GM12878 (cell line): Measurements from ENCODE around the gene LENEP. TPM values are rescaled to one million over a fixed set of nuclear protein-coding genes. Genes with fewer than 3 reads are reported as not detected.
A peak's percentile ranks its signal among the peaks of the same experiment; 100 is the strongest.

Experiments
- ATAC-seq: fragments of 200-7000 bp; cut with Tn5 transposase; 3 replicates; pipeline ENCODE4 v1.9.1; 2020; ENCODE audit warnings: mild to moderate bottlenecking, moderate library complexity
- BruUV-seq: library from RNA; stranded (reverse); fragments of 400-500 nt; replicated peaks from 2 replicates; lab custom pipeline; 2021; lab: Mats Ljungman, UMichigan
- CTCF ChIA-PET: fragments of 300-600 bp; sonication (Branson Sonifier 250); formaldehyde crosslinking; extraction: SDS; loops from one replicate; lab custom pipeline; 2021; ENCODE audit warnings: inconsistent platforms; lab: Yijun Ruan, JAX
- POLR2A ChIA-PET: fragments of 350-600 bp; formaldehyde crosslinking; extraction: SDS; loops from one replicate; lab custom pipeline; 2021; ENCODE audit warnings: inconsistent platforms; lab: Charles Lee
- RAD21 ChIA-PET: fragments of 300-600 bp; sonication (Branson Sonifier 250); formaldehyde crosslinking; loops from one replicate; lab custom pipeline; 2023; ENCODE audit warnings: antibody characterized with exemption; ENCODE audit not compliant: unreplicated experiment; lab: Charles Lee
- SMC1A ChIA-PET: fragments of 300-600 bp; sonication (Branson Sonifier 250); formaldehyde crosslinking; loops from one replicate; lab custom pipeline; 2023; ENCODE audit not compliant: unreplicated experiment, uncharacterized antibody; lab: Charles Lee
- DNase-seq: peaks from one replicate; pipeline ENCODE4 v3.0.0-alpha.2; 2011; ENCODE audit warnings: low read depth, low spot score
- FAIRE-seq: peaks from 3 replicates; lab custom pipeline; 2011; peaks lifted over from hg19 to GRCh38; lab: Jason Lieb, UNC
- H2AFZ ChIP-seq: 2 replicates; pipeline ENCODE4 v1.6.0; 2011; ENCODE audit warnings: low read depth, low read length, control low read depth; ENCODE audit not compliant: control insufficient read depth
- H3K27ac ChIP-seq: 2 replicates; pipeline ENCODE4 v1.5.1; 2011; ENCODE audit warnings: control low read depth; ENCODE audit not compliant: control insufficient read depth, insufficient read depth
- H3K27me3 ChIP-seq, 2 experiments: replicated peaks in 1 of 2; 2 replicates each; pipeline versions ENCODE4 v1.6.0 to v1.6.1; 2011; ENCODE audit warnings: low read length in 1 of 2; ENCODE audit not compliant: control insufficient read depth in 2 of 2, insufficient read depth in 2 of 2
- H3K36me3 ChIP-seq, 2 experiments: 2 replicates each; pipeline ENCODE4 v1.5.1; 2011; ENCODE audit warnings: low read length in 1 of 2; ENCODE audit not compliant: control insufficient read depth in 2 of 2, insufficient read depth in 2 of 2
- H3K4me1 ChIP-seq: 2 replicates; pipeline ENCODE4 v1.6.1; 2011; ENCODE audit warnings: mild to moderate bottlenecking, low read length, moderate library complexity, mixed read lengths; ENCODE audit not compliant: control insufficient read depth, insufficient read depth
- H3K4me2 ChIP-seq: 2 replicates; pipeline ENCODE4 v1.6.0; 2011; ENCODE audit warnings: control low read depth; ENCODE audit not compliant: control insufficient read depth, insufficient read depth
- H3K4me3 ChIP-seq: fragments of 200-600 bp; sonication (generic); 2 replicates; pipeline ENCODE4 v1.5.1; 2016
- H3K79me2 ChIP-seq: 2 replicates; pipeline ENCODE4 v1.6.0; 2011; ENCODE audit warnings: low read length; ENCODE audit not compliant: control insufficient read depth, insufficient read depth
- H3K9ac ChIP-seq: 2 replicates; pipeline ENCODE4 v1.8.0; 2011; ENCODE audit warnings: low read length, control low read depth, mixed read lengths; ENCODE audit not compliant: control insufficient read depth, insufficient read depth
- H3K9me3 ChIP-seq: replicated peaks from 3 replicates; pipeline ENCODE4 v1.5.1; 2011; ENCODE audit warnings: mild to moderate bottlenecking, low read length; ENCODE audit not compliant: control insufficient read depth, insufficient read depth
- H4K20me1 ChIP-seq: 2 replicates; pipeline ENCODE4 v1.6.0; 2011; ENCODE audit not compliant: control insufficient read depth, insufficient read depth
- CEBPB ChIP-seq, 2 experiments: fragments of 150-350 bp in 1 of 2; IDR thresholded peaks; 2 replicates each; pipeline ENCODE4 v1.6.1; 2012 to 2014; ENCODE audit warnings: low read depth in 2 of 2, low read length in 2 of 2, borderline replicate concordance in 1 of 2, inconsistent platforms in 1 of 2
- E4F1 ChIP-seq: fragments of 450-650 bp; IDR thresholded peaks from 2 replicates; pipeline ENCODE4 v1.6.1; 2018; ENCODE audit warnings: borderline replicate concordance, mild to moderate bottlenecking; ENCODE audit not compliant: partially characterized antibody
- HCFC1 ChIP-seq: fragments of 150-350 bp; IDR thresholded peaks from 2 replicates; pipeline ENCODE4 v1.6.1; 2014; ENCODE audit warnings: low read length
- PKNOX1 ChIP-seq: fragments of 450-650 bp; IDR thresholded peaks from 2 replicates; pipeline ENCODE4 v1.6.1; 2016; ENCODE audit warnings: mild to moderate bottlenecking
- WGBS: methylation state at CpG from one replicate; pipeline ENCODE4 v1.1.6; 2016; ENCODE audit warnings: low lambda C conversion rate; ENCODE audit not compliant: insufficient replicate concordance, insufficient coverage; ENCODE audit errors: missing lambda C conversion rate; 5-methylcytosine and 5-hydroxymethylcytosine counted together
- in situ Hi-C: fragments of 300-500 bp; cut with MboI; formaldehyde crosslinking; loops from 9 replicates; pipeline ENCODE4 v1.14.3; 2018; ENCODE audit warnings: mixed read lengths
- intact Hi-C: fragments of 100-400 bp; cut with micrococcal nuclease; formaldehyde crosslinking; loops from one replicate; pipeline ENCODE4 v1.14.2; 2022; ENCODE audit not compliant: unreplicated experiment
- polyA plus RNA-seq, 11 experiments: library from polyadenylated mRNA; depleted of rRNA in 4 of 11; unstranded in 6 of 11; stranded (reverse) in 5 of 11; fragments of >200 nt; fragmentation: Nextera tagmentation in 4 of 11; fragmentation: Illumina TruSeq in 1 of 11; extraction: Ambion mirVana in 4 of 11; extraction: Trizol in 1 of 11; gene quantifications; 1 replicate in 1 of 11; 2 replicates in 10 of 11; pipeline versions ENCODE4 v1.2.1 to v1.2.3, GENCODE V29; 2011 to 2016; ENCODE audit warnings: inconsistent platforms in 2 of 11, missing spikeins in 2 of 11, low read depth in 1 of 11
- total RNA-seq, 4 experiments: library from RNA; depleted of rRNA in 3 of 4; stranded (reverse); fragments of >200 nt in 3 of 4; fragmentation: Illumina TruSeq in 1 of 4; extraction: Trizol in 1 of 4; gene quantifications; 2 replicates each; pipeline versions ENCODE4 v1.2.1 to v1.2.3, GENCODE V29; 2013 to 2021
- TF ChIP-seq, protein P1 (sequence below): fragments of 450-650 bp; formaldehyde crosslinking; IDR thresholded peaks from 2 replicates; pipeline ENCODE4 v1.5.0; 2022; ENCODE audit warnings: mild to moderate bottlenecking, missing genetic modification characterization
- TF ChIP-seq, protein P2 (sequence below): IDR thresholded peaks from 2 replicates; pipeline ENCODE4 v1.6.1; 2011; ENCODE audit warnings: mild to moderate bottlenecking, low read depth, low read length, moderate library complexity; ENCODE audit not compliant: insufficient replicate concordance

LENEP gene
- total and polyA plus RNA-seq, 10 of the 15 experiments (the other 5 are each of a cell fraction or from before 2014, with no cell fraction given) = 0.27 to 1.1 (median 0.64) TPM; not detected in 7

DNA sequence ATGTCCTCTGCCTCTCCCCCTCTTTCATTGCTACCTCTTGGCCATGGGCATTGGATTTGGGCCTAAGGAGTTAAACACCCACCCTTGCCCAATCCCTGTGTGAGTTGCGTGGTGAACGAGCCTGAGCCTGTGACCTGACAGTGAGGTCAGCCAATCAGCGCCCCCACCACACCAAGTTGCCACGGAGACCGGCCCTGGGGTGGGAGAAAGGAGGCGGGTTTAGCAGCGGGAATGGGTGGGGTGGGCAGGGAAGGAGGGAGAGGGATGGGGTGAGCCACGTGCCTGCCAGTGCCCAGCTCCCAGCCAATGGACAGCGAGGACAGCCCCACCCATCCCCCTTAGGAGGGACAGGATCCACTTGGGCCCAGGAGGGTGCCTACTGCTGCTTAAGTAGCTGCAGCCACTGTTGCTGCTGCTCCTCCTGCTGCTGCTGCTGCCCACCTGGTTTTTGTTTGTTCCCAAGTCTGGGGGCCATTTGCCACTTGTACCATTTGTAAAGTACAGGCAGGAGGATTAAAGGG lies 18.7 kb downstream of the LENEP start:
- no peaks in the 10 kb centered on the region for H4K20me1 ChIP-seq
- no peak overlapping the region for H3K27ac ChIP-seq
- H3K4me3 ChIP-seq = no peak overlapping the region
- H3K9me3 ChIP-seq = no peaks in the 10 kb centered on the region
- ChIA-PET CTCF (interaction anchor here (1.1 to 1.2 kb wide), 2 partner anchors 33 to 50 kb away, joined by 3 to 6 read pairs; no protein-coding TSS in a partner anchor), SMC1A (interaction anchor here (1.2 kb wide), 1 partner anchor 8 kb away, joined by 3 read pairs; no protein-coding TSS in a partner anchor), POLR2A (interaction anchor here (0.7 to 1.4 kb wide), 3 partner anchors 13 to 49 kb away, joined by 3 read pairs; no protein-coding TSS in a partner anchor), RAD21 (interaction anchor here (1.1 kb wide), 1 partner anchor 13 kb away, joined by 5 read pairs; no protein-coding TSS in a partner anchor)
- peaks cover 0 to 22% of the 10 kb centered on the region in 2 experiments; a peak in 3 of 4 replicates for H3K36me3 ChIP-seq
- no peak overlapping the region for H3K9ac ChIP-seq
- DNase-seq (no peak), FAIRE-seq (no peak), ATAC-seq (no peak)
- intact Hi-C loops = no loop called here
- no TSS peak for BruUV-seq
- H3K4me1 ChIP-seq = peaks cover 41% of the 10 kb centered on the region
- 97% methylated on average over 5 of the region's 9 CpGs for WGBS
- no peak overlapping the region for H3K4me2 ChIP-seq
- no peaks in the 10 kb centered on the region for H3K27me3 ChIP-seq
- TF ChIP-seq, protein P1, sequence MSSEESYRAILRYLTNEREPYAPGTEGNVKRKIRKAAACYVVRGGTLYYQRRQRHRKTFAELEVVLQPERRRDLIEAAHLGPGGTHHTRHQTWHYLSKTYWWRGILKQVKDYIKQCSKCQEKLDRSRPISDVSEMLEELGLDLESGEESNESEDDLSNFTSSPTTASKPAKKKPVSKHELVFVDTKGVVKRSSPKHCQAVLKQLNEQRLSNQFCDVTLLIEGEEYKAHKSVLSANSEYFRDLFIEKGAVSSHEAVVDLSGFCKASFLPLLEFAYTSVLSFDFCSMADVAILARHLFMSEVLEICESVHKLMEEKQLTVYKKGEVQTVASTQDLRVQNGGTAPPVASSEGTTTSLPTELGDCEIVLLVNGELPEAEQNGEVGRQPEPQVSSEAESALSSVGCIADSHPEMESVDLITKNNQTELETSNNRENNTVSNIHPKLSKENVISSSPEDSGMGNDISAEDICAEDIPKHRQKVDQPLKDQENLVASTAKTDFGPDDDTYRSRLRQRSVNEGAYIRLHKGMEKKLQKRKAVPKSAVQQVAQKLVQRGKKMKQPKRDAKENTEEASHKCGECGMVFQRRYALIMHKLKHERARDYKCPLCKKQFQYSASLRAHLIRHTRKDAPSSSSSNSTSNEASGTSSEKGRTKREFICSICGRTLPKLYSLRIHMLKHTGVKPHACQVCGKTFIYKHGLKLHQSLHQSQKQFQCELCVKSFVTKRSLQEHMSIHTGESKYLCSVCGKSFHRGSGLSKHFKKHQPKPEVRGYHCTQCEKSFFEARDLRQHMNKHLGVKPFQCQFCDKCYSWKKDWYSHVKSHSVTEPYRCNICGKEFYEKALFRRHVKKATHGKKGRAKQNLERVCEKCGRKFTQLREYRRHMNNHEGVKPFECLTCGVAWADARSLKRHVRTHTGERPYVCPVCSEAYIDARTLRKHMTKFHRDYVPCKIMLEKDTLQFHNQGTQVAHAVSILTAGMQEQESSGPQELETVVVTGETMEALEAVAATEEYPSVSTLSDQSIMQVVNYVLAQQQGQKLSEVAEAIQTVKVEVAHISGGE = no peak
- peak; percentile 58 for TF ChIP-seq PKNOX1
- TF ChIP-seq, protein P2, sequence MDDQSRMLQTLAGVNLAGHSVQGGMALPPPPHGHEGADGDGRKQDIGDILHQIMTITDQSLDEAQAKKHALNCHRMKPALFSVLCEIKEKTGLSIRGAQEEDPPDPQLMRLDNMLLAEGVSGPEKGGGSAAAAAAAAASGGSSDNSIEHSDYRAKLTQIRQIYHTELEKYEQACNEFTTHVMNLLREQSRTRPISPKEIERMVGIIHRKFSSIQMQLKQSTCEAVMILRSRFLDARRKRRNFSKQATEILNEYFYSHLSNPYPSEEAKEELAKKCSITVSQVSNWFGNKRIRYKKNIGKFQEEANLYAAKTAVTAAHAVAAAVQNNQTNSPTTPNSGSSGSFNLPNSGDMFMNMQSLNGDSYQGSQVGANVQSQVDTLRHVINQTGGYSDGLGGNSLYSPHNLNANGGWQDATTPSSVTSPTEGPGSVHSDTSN = peak; percentile 40
- TF ChIP-seq HCFC1 = no peak
- no peak for TF ChIP-seq E4F1
- TF ChIP-seq CEBPB (IDR thresholded peaks at IDR 0.05; ENCODE audit: borderline replicate concordance in 1 of 2, low read depth in 2 of 2, low read length in 2 of 2) = no peak
- H3K79me2 ChIP-seq = peaks cover 16% of the 10 kb centered on the region
- no peak overlapping the region for H2AFZ ChIP-seq
- in situ Hi-C loops = no loop called here
